Sigmoid colon (tissue), 7 donors: ENCODE data around the gene RASGRF2. TPM values are rescaled to one million over a fixed set of nuclear protein-coding genes. Genes with fewer than 3 reads are reported as not detected.

Experiments
- DNase-seq: peaks from one replicate; pipeline ENCODE4 v3.0.0-alpha.2; 2019
- H3K27ac ChIP-seq, 4 donors: fragments of 200-600 bp; sonication (generic); one replicate each; pipeline ENCODE4 v1.5.1; 2016 to 2019; ENCODE audit warnings: mild to moderate bottlenecking in 1 of 4
- H3K27me3 ChIP-seq, 3 donors: fragments of 200-600 bp; sonication (generic); one replicate each; pipeline ENCODE4 v1.5.1; 2019; ENCODE audit warnings: mild to moderate bottlenecking in 1 of 3
- H3K36me3 ChIP-seq, 4 donors: fragments of 200-600 bp; sonication (generic); one replicate each; pipeline ENCODE4 v1.5.1; 2016 to 2019
- H3K4me1 ChIP-seq, 4 donors: fragments of 200-600 bp; sonication (generic); one replicate each; pipeline ENCODE4 v1.5.1; 2017 to 2019
- H3K4me3 ChIP-seq, 4 donors: fragments of 200-600 bp; sonication (generic); one replicate each; pipeline ENCODE4 v1.5.1; 2017 to 2019; ENCODE audit warnings: mild to moderate bottlenecking in 2 of 4, moderate library complexity in 1 of 4
- H3K9me3 ChIP-seq, 4 donors: fragments of 200-600 bp in 3 of 4; sonication (generic) in 3 of 4; one replicate each; pipeline versions ENCODE4 v1.5.1 to v1.6.1; 2013 to 2019
- CTCF ChIP-seq, 4 experiments: fragments of 450-650 bp in 3 of 4; fragments of 200-600 bp in 1 of 4; IDR thresholded peaks; one replicate each; pipeline ENCODE4 v1.5.1; 2016 to 2019; ENCODE audit warnings: antibody characterized with exemption in 4 of 4, mild to moderate bottlenecking in 3 of 4, moderate library complexity in 2 of 4
- EP300 ChIP-seq, 4 donors: sonication (generic); formaldehyde crosslinking; IDR thresholded peaks; one replicate each; pipeline ENCODE4 v1.6.1; 2017; ENCODE audit warnings: antibody characterized with exemption in 4 of 4
- POLR2A ChIP-seq, 2 donors: fragments of 450-650 bp; IDR thresholded peaks; one replicate each; pipeline ENCODE4 v1.6.1; 2016; ENCODE audit warnings: antibody characterized with exemption in 2 of 2, mild to moderate bottlenecking in 2 of 2, moderate library complexity in 2 of 2
- POLR2AphosphoS5 ChIP-seq, 4 donors: sonication (generic); formaldehyde crosslinking; IDR thresholded peaks; one replicate each; pipeline ENCODE4 v1.6.1; 2017; ENCODE audit warnings: antibody characterized with exemption in 4 of 4
- WGBS, 2 donors: extraction: QIAGEN DNeasy Blood & Tissue Kit; methylation state at CpG; one replicate each; pipeline ENCODE4 v1.1.7; 2013; 5-methylcytosine and 5-hydroxymethylcytosine counted together
- intact Hi-C: fragments of 100-400 bp; cut with DNase I; formaldehyde crosslinking; loops from one replicate; pipeline ENCODE4 v1.15.1; 2023
- polyA plus RNA-seq, 3 donors: library from polyadenylated mRNA; stranded (reverse); fragments of 200-250 nt; gene quantifications; one replicate each; pipeline ENCODE4 v1.2.3, GENCODE V29; 2013
- total RNA-seq, 4 donors: library from RNA; depleted of rRNA; stranded (reverse); fragments of >200 nt; gene quantifications; one replicate each; pipeline ENCODE4 v1.1.0, GENCODE V29; 2016
- donor health status: healthy with polysubstance abuse.
- donor health status: Bipolar disorder and iron deficiency.
- donor health status: healthy.

The RASGRF2 gene
- total and polyA plus RNA-seq, 7 donors: under 0.01 to 9.5 (median 6.8) TPM

DNA sequence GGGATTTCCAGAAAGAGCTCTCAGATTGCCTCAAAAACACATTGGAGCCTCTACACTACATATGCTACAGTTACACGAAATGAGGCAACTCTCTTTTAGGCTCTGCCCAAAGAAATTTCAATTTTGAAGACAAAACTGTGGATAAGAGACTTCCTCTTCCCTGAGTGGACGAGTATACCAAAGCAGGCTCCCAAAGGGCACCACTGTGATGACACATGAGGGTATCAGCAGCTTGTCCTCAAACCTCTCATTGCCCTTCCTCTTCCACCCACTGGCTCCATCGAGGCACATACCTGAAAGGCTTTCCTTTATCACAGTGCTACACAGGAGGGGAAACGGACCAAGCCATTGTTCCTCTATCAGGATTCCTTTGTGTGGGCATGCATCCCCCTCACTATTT is 284.3 kb downstream of the RASGRF2 start:
- WGBS, 2 donors: 90 to 91% methylated on average over 4 of the region's 4 CpGs
- no peak overlapping the region for H3K27ac ChIP-seq
- H3K9me3 ChIP-seq: no peaks in the 10 kb centered on the region
- TF ChIP-seq EP300 (IDR thresholded peaks at IDR 0.05) (no peak), POLR2AphosphoS5 (IDR thresholded peaks at IDR 0.05) (no peak), POLR2A (IDR thresholded peaks at IDR 0.05) (no peak), CTCF (IDR thresholded peaks at IDR 0.05) (no peak)
- no peak for DNase-seq
- intact Hi-C loops: no loop called here
- no peaks in the 10 kb centered on the region for H3K27me3 ChIP-seq
- H3K36me3 ChIP-seq: no peaks in the 10 kb centered on the region
- peaks cover 0 to 26% (median 12%) of the 10 kb centered on the region in 4 donors for H3K4me1 ChIP-seq
- no peak overlapping the region for H3K4me3 ChIP-seq

DNA sequence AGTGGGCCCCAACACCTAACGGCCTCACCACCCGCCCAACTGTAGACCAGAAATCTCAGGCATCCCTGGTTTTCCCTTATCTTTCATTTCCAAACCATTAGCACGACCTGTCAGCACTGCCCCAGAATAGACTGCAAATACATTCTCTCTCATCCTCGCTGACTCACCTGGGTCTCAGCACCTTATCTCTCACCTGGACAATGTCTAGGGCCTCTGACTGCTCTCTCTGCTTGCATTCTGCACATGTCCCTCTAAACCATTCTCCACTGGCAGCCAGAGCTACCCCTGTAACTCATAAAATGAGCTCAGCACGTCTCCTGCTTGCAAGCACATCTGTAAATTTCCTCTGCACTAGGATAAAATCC is 285.7 kb downstream of the RASGRF2 start:
- Histone ChIP-seq H3K36me3 (no peaks in the 10 kb centered on the region), H3K27me3 (no peaks in the 10 kb centered on the region), H3K9me3 (no peaks in the 10 kb centered on the region), H3K4me1 (peaks cover 0 to 26% (median 12%) of the 10 kb centered on the region in 4 donors), H3K27ac (no peak overlapping the region), H3K4me3 (no peak overlapping the region)
- intact Hi-C loops: no loop called here
- TF ChIP-seq EP300 (IDR thresholded peaks at IDR 0.05): no peak
- TF ChIP-seq CTCF (IDR thresholded peaks at IDR 0.05): no peak
- no peak for TF ChIP-seq POLR2A (IDR thresholded peaks at IDR 0.05)
- TF ChIP-seq POLR2AphosphoS5 (IDR thresholded peaks at IDR 0.05): no peak
- no peak for DNase-seq
- WGBS, 2 donors: 88 to 91% methylated on average over 5 of the region's 5 CpGs

GRCh38 chr5:81246697-81247096 is 286.5 kb downstream of the RASGRF2 start:
- Histone ChIP-seq H3K4me1 (peaks cover 0 to 28% (median 12%) of the 10 kb centered on the region in 4 donors), H3K27me3 (no peaks in the 10 kb centered on the region), H3K36me3 (no peaks in the 10 kb centered on the region), H3K9me3 (no peaks in the 10 kb centered on the region), H3K4me3 (no peak overlapping the region), H3K27ac (no peak overlapping the region)
- WGBS, 2 donors: 95 to 96% methylated on average over 6 of the region's 6 CpGs
- intact Hi-C loops: no loop called here
- TF ChIP-seq POLR2A (IDR thresholded peaks at IDR 0.05) (no peak), POLR2AphosphoS5 (IDR thresholded peaks at IDR 0.05) (no peak), EP300 (IDR thresholded peaks at IDR 0.05) (no peak), CTCF (IDR thresholded peaks at IDR 0.05) (no peak)
- no peak for DNase-seq

DNA sequence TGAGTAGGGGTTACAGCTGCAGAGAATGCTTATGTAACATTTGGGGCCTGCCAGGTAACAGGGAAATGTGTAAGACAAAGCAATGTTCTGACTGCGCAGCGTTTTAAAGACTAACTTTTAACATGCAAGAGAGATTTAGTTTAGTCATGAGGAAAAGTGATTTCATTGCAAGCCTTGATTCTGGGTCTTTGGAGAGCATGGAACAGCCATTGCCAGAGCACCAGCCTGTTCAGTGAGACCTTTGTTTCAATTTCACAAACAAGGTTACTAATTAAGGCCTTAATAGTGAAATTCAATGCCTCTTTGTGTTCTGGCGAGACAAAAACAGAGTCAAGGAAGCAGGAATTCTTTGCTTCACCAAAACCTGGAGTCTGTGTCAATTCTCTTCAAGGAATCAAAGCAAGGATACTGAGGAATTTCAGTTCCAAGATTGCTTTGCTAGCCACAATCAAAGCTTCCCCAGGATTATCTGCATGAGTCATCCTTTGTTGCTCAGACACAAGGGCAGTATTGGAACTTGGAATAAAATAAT is 287.3 kb downstream of the RASGRF2 start:
- Histone ChIP-seq H3K4me3 (no peak overlapping the region), H3K9me3 (no peaks in the 10 kb centered on the region), H3K4me1 (peaks cover 0 to 32% (median 12%) of the 10 kb centered on the region in 4 donors), H3K27ac (no peak overlapping the region), H3K36me3 (peaks cover 0 to 2% (median 0%) of the 10 kb centered on the region in 4 donors), H3K27me3 (no peaks in the 10 kb centered on the region)
- no peak for DNase-seq
- intact Hi-C loops: no loop called here
- TF ChIP-seq POLR2AphosphoS5 (IDR thresholded peaks at IDR 0.05) (no peak), EP300 (IDR thresholded peaks at IDR 0.05) (no peak), POLR2A (IDR thresholded peaks at IDR 0.05) (no peak), CTCF (IDR thresholded peaks at IDR 0.05) (no peak)
- WGBS, 2 donors: 91 to 92% methylated on average over 3 of the region's 3 CpGs

DNA sequence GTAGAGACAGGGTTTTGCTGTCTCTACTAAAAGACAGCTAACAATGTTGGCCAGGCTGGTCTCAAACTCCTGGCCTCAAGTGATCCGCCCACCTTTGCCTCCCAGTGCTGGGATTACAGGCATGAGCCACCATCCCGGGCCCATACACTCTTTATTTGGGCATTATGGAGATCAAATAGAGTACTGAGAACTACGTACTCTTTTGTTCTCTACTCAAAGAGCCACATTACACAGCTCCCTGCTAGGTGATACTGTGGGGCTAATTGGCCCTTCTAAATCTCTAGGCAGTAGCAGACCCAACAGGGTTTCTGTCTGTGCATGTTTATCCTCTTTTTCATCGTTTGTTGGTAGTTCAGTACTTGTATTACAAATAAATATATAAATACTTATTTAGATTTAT is 289.1 kb downstream of the RASGRF2 start:
- H3K27ac ChIP-seq: no peak overlapping the region
- peaks cover 0 to 7% (median 0%) of the 10 kb centered on the region in 4 donors for H3K36me3 ChIP-seq
- TF ChIP-seq POLR2A (IDR thresholded peaks at IDR 0.05) (no peak), POLR2AphosphoS5 (IDR thresholded peaks at IDR 0.05) (no peak), EP300 (IDR thresholded peaks at IDR 0.05) (no peak), CTCF (IDR thresholded peaks at IDR 0.05) (no peak)
- no peaks in the 10 kb centered on the region for H3K9me3 ChIP-seq
- WGBS, 2 donors: 92% methylated on average over 4 of the region's 4 CpGs
- no peak for DNase-seq
- H3K27me3 ChIP-seq: no peaks in the 10 kb centered on the region
- H3K4me1 ChIP-seq: peaks cover 0 to 32% (median 12%) of the 10 kb centered on the region in 4 donors
- intact Hi-C loops: no loop called here
- H3K4me3 ChIP-seq: no peak overlapping the region
